ENCODE data around the gene SLC35F3. TPM values are rescaled to one million over a fixed set of nuclear protein-coding genes. Genes with fewer than 3 reads are reported as not detected.

Gene SLC35F3
- total RNA-seq, 2 experiments from 2014 or later: 0.08 TPM; not detected in 1

- Histone ChIP-seq H3K4me3 (ENCODE audit: low read length) (no peak overlapping the region), H3K9me3 (ENCODE audit: control insufficient read depth in 1 of 2, insufficient read depth in 1 of 2, low read length in 2 of 2) (no peaks in the 10 kb centered on the region), H3K27me3 (ENCODE audit: control insufficient read depth in 1 of 2, insufficient read depth in 2 of 2, low read length in 2 of 2) (peaks cover 2 to 8% of the 10 kb centered on the region in 2 experiments), H3K4me1 (ENCODE audit: insufficient read depth, low read length) (no peaks in the 10 kb centered on the region), H3K27ac (ENCODE audit: low read depth in 1 of 2, low read length in 2 of 2) (no peak overlapping the region), H3K36me3 (ENCODE audit: insufficient read depth, low read length) (no peaks in the 10 kb centered on the region)
- Mint-ChIP-seq H3K36me3 (ENCODE audit: low read depth) (no peaks in the 10 kb centered on the region), H3K27me3 (peaks cover 41% of the 10 kb centered on the region), H3K9me3 (no peaks in the 10 kb centered on the region), H3K27ac (no peak overlapping the region), H3K4me1 (ENCODE audit: low read depth) (no peaks in the 10 kb centered on the region), H3K4me3 (no peak overlapping the region)
- ATAC-seq (ENCODE audit: poor library complexity): no peak
- no peak for TF ChIP-seq CTCF (IDR thresholded peaks at IDR 0.05)
- CTCF ChIA-PET: no interaction called here
- POLR2A ChIA-PET: interaction anchor here (1.1 kb wide), 1 partner anchor 241 kb away, joined by 3 read pairs; no protein-coding TSS in a partner anchor
- DNase-seq: no peak
- intact Hi-C loops (cut with DNase I, micrococcal nuclease): no loop called here
Measured at GRCh38 chr1:234199476-234200127, 295.1 kb downstream of the SLC35F3 start.

GRCh38 chr1:234200566-234200965 lies 296.1 kb downstream of the SLC35F3 start:
- Mint-ChIP-seq H3K27ac (no peak overlapping the region), H3K4me3 (no peak overlapping the region), H3K9me3 (no peaks in the 10 kb centered on the region), H3K36me3 (ENCODE audit: low read depth) (no peaks in the 10 kb centered on the region), H3K27me3 (peaks cover 36% of the 10 kb centered on the region), H3K4me1 (ENCODE audit: low read depth) (no peaks in the 10 kb centered on the region)
- POLR2A ChIA-PET: no interaction called here
- H3K27me3 ChIP-seq (ENCODE audit: control insufficient read depth in 1 of 2, insufficient read depth in 2 of 2, low read length in 2 of 2): peaks cover 0 to 8% of the 10 kb centered on the region in 2 experiments
- no peaks in the 10 kb centered on the region for H3K36me3 ChIP-seq (ENCODE audit: insufficient read depth, low read length)
- intact Hi-C loops (cut with DNase I, micrococcal nuclease): no loop called here
- H3K27ac ChIP-seq (ENCODE audit: low read depth in 1 of 2, low read length in 2 of 2): no peak overlapping the region
- CTCF ChIA-PET: no interaction called here
- no peak overlapping the region for H3K4me3 ChIP-seq (ENCODE audit: low read length)
- no peaks in the 10 kb centered on the region for H3K9me3 ChIP-seq (ENCODE audit: control insufficient read depth in 1 of 2, insufficient read depth in 1 of 2, low read length in 2 of 2)
- DNase-seq (no peak), ATAC-seq (ENCODE audit: poor library complexity) (no peak)
- no peak for TF ChIP-seq CTCF (IDR thresholded peaks at IDR 0.05)
- no peaks in the 10 kb centered on the region for H3K4me1 ChIP-seq (ENCODE audit: insufficient read depth, low read length)

- POLR2A ChIA-PET: no interaction called here
- Histone ChIP-seq H3K27me3 (ENCODE audit: control insufficient read depth in 1 of 2, insufficient read depth in 2 of 2, low read length in 2 of 2) (peaks cover 0 to 8% of the 10 kb centered on the region in 2 experiments), H3K27ac (ENCODE audit: low read depth in 1 of 2, low read length in 2 of 2) (no peak overlapping the region), H3K4me3 (ENCODE audit: low read length) (no peak overlapping the region), H3K36me3 (ENCODE audit: insufficient read depth, low read length) (no peaks in the 10 kb centered on the region), H3K4me1 (ENCODE audit: insufficient read depth, low read length) (no peaks in the 10 kb centered on the region), H3K9me3 (ENCODE audit: control insufficient read depth in 1 of 2, insufficient read depth in 1 of 2, low read length in 2 of 2) (peaks cover 0 to 2% of the 10 kb centered on the region in 2 experiments)
- Mint-ChIP-seq H3K36me3 (ENCODE audit: low read depth) (no peaks in the 10 kb centered on the region), H3K4me1 (ENCODE audit: low read depth) (no peaks in the 10 kb centered on the region), H3K27me3 (peaks cover 36% of the 10 kb centered on the region), H3K9me3 (no peaks in the 10 kb centered on the region), H3K27ac (no peak overlapping the region), H3K4me3 (no peak overlapping the region)
- no peak for ATAC-seq (ENCODE audit: poor library complexity)
- no peak for DNase-seq
- CTCF ChIA-PET: interaction anchor here (0.6 kb wide), 1 partner anchor 342 kb away, joined by 4 read pairs; no protein-coding TSS in a partner anchor
- TF ChIP-seq CTCF (IDR thresholded peaks at IDR 0.05): no peak
- intact Hi-C loops (cut with DNase I, micrococcal nuclease): no loop called here
Measured at GRCh38 chr1:234201600-234201999, 297.1 kb downstream of the SLC35F3 start.

Data from CD4-positive, alpha-beta T cell (primary cell).